Measurements from ENCODE around the gene SART1.
"Not testable (repeated sequence)": the region's sequence is repeated elsewhere in the genome, so short reads cannot be mapped to it uniquely, and the experiment has no call there.

Gene SART1

GRCh38 chr11:65988791-65989592 is 27.5 kb downstream of the SART1 start:
- DNase-seq (ENCODE audit: low read depth in 2 of 2, low spot score in 1 of 2) = peak; percentile 72 to 83

DNA sequence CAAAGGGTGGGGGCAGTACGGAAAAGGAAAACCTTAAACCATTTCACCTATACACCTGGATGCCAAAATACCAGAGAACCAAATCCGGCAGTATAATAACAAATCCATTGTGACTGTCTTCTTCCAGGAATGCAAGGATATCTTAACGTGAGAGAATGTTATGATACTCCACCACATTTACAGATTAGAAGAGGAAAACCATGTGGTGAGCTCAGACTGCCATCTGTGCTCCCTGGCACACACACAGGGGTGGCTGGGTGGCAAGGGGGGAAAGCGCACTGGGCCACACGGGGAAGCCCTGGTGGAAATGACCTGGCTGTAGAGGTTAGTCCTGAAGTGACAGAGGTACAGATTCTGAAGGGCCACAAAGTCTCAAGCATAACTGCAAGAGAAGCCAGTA is 30.5 kb downstream of the SART1 start:
- no peak for DNase-seq (ENCODE audit: low read depth in 2 of 2, low spot score in 1 of 2)

GRCh38 chr11:65997286-65997685 is 35.8 kb downstream of the SART1 start:
- DNase-seq (ENCODE audit: low read depth in 2 of 2, low spot score in 1 of 2) = no peak

- DNase-seq (ENCODE audit: low read depth in 2 of 2, low spot score in 1 of 2) = peak; percentile 78 to 83
These were observed 40.6 kb downstream of the SART1 start, which contains the start of the genes BANF1 and EIF1AD for GRCh38 chr11:66001942-66002647. Gene BANF1, plus strand, starts transcription at chr11:66002503. Its CDS starts 748 bp downstream, at chr11:66003251. Gene EIF1AD, minus strand, starts transcription at chr11:66002157. Its CDS starts 1,768 bp downstream, at chr11:66000389.

GRCh38 chr11:66002648-66003225 is 41.2 kb downstream of the SART1 start:
- peak in 1 of 2 donors; percentile 42 for DNase-seq (ENCODE audit: low read depth in 2 of 2, low spot score in 1 of 2)

DNA sequence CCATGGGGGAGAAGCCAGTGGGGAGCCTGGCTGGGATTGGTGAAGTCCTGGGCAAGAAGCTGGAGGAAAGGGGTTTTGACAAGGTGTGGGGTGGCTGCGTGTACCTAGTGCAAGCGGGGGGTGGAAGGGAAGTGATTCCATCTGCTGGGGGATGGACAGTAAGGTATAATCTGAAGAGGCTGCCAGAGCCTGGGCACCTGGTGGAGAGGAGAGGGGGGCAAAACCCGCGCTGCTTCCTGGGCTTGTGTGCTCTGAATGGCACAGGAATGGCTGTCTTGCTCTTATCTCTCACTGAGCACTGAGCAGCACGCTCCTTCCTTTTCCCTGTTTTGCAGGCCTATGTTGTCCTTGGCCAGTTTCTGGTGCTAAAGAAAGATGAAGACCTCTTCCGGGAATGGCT is 41.8 kb downstream of the SART1 start:
- DNase-seq (ENCODE audit: low read depth in 2 of 2, low spot score in 1 of 2) = no peak

- no peak for DNase-seq (ENCODE audit: low read depth in 2 of 2, low spot score in 1 of 2)
These were observed 42.7 kb downstream of the SART1 start for GRCh38 chr11:66004186-66004585.

GRCh38 chr11:66006134-66006890 is 44.8 kb downstream of the SART1 start:
- no peak for DNase-seq (ENCODE audit: low read depth in 2 of 2, low spot score in 1 of 2)

DNA sequence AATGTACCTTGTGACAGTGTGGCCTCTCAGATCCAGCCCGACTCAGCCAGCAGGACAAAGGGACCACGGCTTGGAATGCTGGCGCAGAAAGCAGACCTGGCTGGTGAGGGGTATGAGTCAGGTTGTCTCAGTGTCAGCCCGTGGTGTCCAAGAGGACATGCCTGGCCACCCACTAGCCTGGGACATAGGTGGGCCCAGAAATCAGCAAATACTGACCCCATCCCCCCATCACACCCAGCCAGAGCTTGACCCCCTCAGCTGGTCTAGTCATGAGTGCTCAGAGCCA is 45.3 kb downstream of the SART1 start:
- no peak for DNase-seq (ENCODE audit: low read depth in 2 of 2, low spot score in 1 of 2)

GRCh38 chr11:66007201-66007634 is 45.7 kb downstream of the SART1 start:
- DNase-seq (ENCODE audit: low read depth in 2 of 2, low spot score in 1 of 2) = no peak

DNA sequence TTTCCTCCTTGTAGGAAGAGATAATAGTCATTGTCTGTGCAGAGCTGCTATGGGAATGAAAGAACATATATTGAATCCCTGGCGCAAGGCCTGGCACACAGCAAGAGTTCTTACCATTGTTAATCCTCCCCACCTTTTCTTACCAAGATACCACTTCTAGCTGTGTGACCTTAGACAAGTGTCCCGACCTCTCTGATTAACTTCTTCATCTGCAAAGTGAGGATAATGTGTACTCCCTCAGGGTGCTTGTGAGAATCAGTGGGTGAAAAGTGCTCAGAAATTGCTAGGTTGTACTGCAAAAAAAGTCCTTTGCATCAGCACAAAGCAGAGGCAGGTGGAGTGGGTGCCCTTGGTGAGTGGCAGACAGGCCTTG is 46.5 kb downstream of the SART1 start:
- DNase-seq (ENCODE audit: low read depth in 2 of 2, low spot score in 1 of 2) = no peak

- no peak for DNase-seq (ENCODE audit: low read depth in 2 of 2, low spot score in 1 of 2)
These were observed 47.1 kb downstream of the SART1 start for GRCh38 chr11:66008468-66009101.

DNA sequence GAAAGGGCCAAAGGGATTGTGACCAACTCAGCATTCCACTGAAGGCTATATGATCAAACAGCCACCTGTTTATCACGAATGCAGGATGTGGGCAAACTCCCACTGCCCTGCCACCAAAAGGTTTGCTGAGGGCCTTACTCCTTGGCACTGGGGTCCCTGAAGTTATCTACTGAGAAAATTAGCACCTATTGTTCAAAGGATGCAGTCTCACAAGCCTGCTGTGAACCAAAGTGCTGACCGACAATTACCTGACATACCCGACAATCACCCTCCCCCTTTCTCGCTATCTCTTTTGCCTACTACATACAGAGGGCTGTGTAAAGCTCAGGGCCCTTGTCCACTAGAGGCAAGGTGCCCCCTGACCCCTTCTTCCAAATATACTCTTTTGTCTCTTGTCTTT is 48.5 kb downstream of the SART1 start:
- DNase-seq (ENCODE audit: low read depth in 2 of 2, low spot score in 1 of 2) = not testable (repeated sequence)

GRCh38 chr11:66011239-66011784 is 49.8 kb downstream of the SART1 start:
- DNase-seq (ENCODE audit: low read depth in 2 of 2, low spot score in 1 of 2) = no peak

DNA sequence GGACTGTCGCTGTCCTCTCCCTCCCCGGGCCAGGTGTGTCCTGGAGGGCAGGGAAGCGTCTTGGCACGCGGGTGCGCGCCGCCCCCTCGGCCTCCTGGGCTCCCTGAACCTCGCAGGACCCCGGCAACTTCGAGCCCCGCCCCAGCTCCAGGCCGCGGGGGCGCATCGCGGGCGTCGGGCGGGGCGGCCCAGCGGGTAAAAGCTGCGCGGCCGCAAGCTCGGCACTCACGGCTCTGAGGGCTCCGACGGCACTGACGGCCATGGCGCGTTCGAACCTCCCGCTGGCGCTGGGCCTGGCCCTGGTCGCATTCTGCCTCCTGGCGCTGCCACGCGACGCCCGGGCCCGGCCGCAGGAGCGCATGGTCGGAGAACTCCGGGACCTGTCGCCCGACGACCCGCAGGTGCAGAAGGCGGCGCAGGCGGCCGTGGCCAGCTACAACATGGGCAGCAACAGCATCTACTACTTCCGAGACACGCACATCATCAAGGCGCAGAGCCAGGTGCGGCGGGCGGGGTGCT is 50.3 kb downstream of the SART1 start, which contains the start of gene CST6:
Gene CST6, plus strand, starts transcription at position 224 of the 519 bp plus-strand sequence. Its CDS starts 37 bp downstream, at position 261.
- no peak for DNase-seq (ENCODE audit: low read depth in 2 of 2, low spot score in 1 of 2)

- no peak for DNase-seq (ENCODE audit: low read depth in 2 of 2, low spot score in 1 of 2)
These were observed 50.9 kb downstream of the SART1 start for GRCh38 chr11:66012371-66012945.

DNA sequence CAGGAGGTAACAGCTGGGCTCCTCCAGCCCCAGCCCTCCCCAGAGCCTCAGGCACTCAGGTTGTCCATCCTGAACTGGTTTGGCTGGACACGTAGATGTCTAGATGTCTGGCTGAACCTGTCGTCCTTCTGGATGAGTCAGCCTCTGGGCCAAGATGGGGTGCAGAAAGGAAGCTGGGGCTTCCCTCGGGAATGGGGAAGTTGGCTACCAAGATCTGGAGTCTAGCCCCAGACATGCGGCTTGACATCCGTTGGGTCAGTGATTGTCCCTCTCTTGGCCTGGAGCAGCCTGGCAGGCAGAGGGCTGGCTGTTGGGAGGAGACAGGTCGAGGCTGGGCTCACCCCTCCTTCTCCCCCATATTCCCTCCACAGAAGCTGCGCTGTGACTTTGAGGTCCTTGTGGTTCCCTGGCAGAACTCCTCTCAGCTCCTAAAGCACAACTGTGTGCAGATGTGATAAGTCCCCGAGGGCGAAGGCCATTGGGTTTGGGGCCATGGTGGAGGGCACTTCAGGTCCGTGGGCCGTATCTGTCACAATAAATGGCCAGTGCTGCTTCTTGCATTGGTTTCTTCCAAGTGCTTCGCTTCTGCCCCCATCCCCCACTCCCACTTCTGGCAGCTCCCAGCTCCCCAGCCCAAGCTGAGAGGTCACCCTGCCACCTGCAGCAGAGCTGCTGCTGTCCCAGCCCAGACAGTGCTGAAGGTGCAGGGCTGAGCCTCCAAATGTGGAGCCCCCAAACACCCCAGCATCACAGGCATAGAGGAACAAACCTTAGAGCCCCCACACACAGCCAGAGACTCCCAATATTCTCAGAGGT is 51.6 kb downstream of the SART1 start:
- DNase-seq (ENCODE audit: low read depth in 2 of 2, low spot score in 1 of 2) = no peak

GRCh38 chr11:66013762-66014100 is 52.2 kb downstream of the SART1 start:
- DNase-seq (ENCODE audit: low read depth in 2 of 2, low spot score in 1 of 2) = no peak

- no peak for DNase-seq (ENCODE audit: low read depth in 2 of 2, low spot score in 1 of 2)
These were observed 53.4 kb downstream of the SART1 start for GRCh38 chr11:66014804-66015453.
